Hematopoietic multipotent progenitor cell (in vitro differentiated cells): ENCODE measurements around the gene CCDC8. TPM values are rescaled to one million over a fixed set of nuclear protein-coding genes. Genes with fewer than 3 reads are reported as not detected.

Experiments used
- DNase-seq, 3 donors: peaks; one replicate each; pipeline ENCODE4 v3.0.0-alpha.2; 2011 to 2015; ENCODE audit warnings: low read depth in 2 of 3, low spot score in 2 of 3
- total RNA-seq: library from RNA; depleted of rRNA; stranded (reverse); fragments of >200 nt; gene quantifications from one replicate; pipeline ENCODE4 v1.2.3, GENCODE V29; 2012

CCDC8 gene
- total RNA-seq, 1 donor, result 2.4 TPM

- no peak for DNase-seq
These were observed 51.4 kb downstream of the CCDC8 start for GRCh38 chr19:46361915-46362314.

Other genes with a start within 250 kb of the CCDC8 start
- gene IGFL1, start 183.8 kb downstream of the CCDC8 start, total RNA-seq, result not detected
- 0.27 TPM for gene HIF3A, start 116.5 kb downstream of the CCDC8 start, total RNA-seq
- 47.4 TPM for gene PPP5C, start 66.5 kb downstream of the CCDC8 start, total RNA-seq
- gene PNMA8C, start 15.4 kb upstream of the CCDC8 start, total RNA-seq, result 0.27 TPM
- gene PNMA8A, start 58.0 kb upstream of the CCDC8 start, total RNA-seq, result 7.3 TPM
- 0.81 TPM for gene PNMA8B, start 82.3 kb upstream of the CCDC8 start, total RNA-seq
- 76.2 TPM for gene CALM3, start 187.8 kb upstream of the CCDC8 start, total RNA-seq
- gene PTGIR, start 211.5 kb upstream of the CCDC8 start, total RNA-seq, result 4.3 TPM
- gene GNG8, start 222.6 kb upstream of the CCDC8 start, total RNA-seq, result not detected
- gene DACT3, start 247.6 kb upstream of the CCDC8 start, total RNA-seq, result under 0.01 TPM